KBM-7 (cell line): Measurements from ENCODE around the gene GNLY.

Source experiments
- DNase-seq: peaks from one replicate; pipeline ENCODE4 v3.0.0-alpha.2; 2015
- in situ Hi-C: fragments of 300-500 bp; cut with MboI; formaldehyde crosslinking; loops from 2 replicates; pipeline ENCODE4 v1.14.3; 2020; ENCODE audit warnings: low sequenced_read_pairs, low pct_unique_long_range_greater_than_20kb, mixed read lengths

GNLY gene

DNA sequence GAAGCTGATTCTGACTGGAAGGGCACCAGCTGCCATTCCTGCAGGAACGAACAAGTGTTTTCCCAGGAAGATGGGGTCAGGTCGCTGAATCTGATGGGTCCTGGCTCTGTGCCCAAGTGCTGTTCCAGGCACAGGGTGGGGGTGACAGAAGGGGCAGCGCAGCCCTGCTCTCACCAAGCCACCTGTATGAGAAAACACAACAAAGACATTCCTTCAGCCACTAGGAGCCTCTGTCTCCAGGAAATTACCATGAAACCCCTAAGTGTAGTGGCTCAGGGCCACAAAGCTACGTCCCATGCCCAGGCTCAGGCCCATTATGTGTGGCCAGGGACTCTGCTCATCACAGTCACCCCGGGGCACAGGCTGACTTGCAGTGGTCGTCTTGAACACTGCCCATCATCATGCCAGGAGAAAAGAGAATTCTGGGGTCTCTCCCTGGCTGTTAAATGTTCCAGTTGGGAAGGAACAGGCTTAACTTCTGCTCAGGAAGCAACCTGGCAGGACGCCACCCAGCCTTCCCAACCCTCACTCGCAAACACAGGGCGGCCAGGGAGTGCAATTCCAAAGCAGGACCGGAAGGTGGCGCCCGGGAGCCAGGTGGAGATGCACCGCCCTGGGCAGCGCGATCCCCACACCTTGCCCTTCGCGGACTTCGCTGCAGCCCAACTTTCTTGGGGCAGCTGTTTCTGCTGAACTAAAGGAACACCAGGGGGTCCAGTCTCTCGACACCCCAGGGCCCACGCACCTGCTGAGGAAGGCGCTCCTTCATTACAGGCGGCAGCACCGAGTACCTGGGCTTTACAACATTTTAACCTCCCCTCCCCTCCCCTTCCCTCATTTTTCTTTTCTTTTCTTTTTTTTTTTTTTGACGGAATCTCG is 15.1 kb upstream of the GNLY start:
- in situ Hi-C loops, result no loop called here
- DNase-seq, result peak; percentile 83

DNA sequence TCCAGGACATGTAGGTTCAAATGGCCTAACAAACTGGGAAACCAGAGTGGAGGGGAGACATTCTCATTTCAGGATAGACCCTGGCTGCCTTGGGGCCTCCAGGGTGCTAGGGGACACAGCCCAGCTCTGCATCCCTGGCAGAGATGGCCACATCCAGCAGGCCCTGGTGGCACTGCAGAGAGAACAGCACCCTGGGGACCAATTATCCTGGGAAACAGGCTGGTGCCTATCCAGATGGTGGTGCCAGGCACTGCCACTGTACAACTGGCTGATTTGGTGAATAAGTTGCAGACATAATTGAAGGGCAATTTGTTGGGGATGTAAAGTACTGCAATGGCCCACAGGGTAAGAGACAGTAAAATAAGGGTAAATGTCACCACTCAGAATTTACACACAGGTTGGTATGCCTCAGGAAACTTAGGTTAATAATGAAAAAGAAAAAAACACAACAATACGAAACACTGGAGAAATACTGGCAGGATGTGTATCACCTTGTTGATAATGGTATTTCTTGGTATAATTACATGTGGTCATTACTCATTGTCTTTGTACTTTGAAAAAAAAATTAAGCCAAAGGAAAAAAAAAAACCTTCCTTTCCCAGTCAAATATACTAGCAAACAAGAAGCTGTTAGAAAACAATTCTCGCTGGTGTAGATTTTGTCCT is 13.3 kb upstream of the GNLY start:
- DNase-seq, result no peak
- in situ Hi-C loops, result no loop called here

DNA sequence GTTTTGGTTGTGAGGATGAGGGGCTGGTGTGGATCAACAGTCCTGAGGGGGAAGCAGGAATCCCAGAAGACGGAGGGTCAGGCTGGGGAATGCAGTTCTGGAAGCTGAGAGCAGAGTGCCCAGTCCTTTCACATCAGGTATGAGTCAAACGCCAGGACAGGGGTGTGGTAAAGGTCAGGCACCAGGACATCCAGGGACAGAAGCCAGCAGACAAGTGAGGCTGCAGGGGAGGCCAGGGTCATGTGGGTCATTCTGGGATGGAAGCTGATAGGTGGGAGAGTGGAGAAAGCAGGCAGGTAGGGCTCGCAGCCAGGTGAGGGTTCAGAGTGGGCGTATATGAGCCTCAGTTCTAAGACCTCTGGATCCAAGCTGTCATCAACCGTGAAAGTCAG is 12.8 kb upstream of the GNLY start:
- in situ Hi-C loops, result no loop called here
- DNase-seq, result no peak

DNA sequence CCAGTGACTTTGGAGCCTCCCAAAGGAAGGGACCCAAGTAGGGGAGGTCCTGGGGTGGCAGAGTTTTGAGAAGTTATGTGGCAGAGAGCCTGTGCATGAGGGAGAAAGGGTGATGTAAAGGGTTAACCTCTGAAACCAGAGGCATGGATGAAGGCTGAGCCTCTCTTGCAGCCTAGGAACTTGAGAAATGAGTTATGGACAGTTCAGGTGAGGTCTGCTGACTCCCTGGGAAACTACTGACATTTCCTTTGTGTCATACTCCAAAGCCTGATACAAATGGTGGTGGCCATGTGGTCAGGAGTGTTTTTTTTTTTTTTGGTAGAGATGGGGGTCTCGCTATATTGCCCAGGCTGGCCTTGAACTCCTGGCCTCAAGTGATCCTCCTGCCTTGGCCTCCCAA is 12.4 kb upstream of the GNLY start:
- in situ Hi-C loops, result no loop called here
- DNase-seq, result no peak

DNA sequence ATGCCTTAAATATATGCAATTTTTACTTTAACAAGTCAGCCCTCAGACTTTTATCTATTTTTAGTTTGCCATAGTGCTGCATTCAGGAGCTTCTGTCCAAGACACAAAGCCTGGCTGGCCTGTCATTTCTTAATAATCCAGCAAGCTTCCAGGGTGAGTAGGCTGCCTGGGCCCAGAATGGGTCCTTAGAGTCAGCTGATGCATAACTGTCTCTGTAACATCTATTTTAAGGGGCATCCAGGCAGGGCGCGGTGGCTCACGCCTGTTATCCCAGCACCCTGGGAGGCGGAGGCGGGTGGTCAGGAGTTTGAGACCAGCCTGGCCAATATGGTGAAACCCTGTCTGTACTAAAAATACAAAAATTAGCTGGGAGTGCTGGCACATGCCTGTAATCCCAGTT is 11.8 kb upstream of the GNLY start:
- DNase-seq, result no peak
- in situ Hi-C loops, result no loop called here

DNA sequence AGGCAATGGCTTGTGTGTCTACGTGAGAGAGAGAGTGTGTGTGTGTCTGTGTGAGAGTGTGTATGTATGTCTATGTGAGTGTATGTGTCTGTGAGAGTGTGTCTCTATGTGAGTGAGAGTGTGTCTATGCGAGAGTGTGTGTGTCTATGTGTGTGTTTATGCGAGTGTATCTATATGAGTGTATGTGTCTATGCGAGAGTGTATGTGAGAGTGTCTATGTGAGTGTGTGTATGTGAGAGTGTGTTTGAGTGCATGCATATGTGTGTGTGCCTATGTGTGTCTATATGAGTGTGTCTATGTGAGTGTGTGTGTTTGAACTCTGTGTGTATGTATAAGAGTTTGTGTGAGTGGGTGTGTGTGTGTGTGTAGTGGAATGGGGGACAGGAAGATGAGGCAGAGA is 9.8 kb upstream of the GNLY start:
- no peak for DNase-seq
- in situ Hi-C loops, result no loop called here

DNA sequence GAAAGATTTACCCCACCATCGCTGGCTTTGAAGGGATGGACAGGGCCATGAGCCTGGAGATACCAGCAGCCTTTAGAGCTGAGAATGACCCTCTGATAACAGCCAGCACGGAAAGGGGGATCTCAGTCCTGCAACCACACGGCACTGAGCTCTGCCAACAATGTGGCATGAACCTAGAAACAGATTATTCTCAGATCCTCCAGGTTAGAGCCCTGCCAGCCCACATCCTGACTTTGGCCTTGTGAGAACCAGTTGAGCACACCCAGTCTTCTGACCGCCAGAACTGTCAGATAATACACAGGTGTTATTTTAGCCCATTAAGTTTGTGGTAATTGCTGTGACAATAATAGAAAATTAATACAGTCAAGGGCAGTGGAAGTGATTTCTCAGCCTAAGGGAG is 9.4 kb upstream of the GNLY start:
- in situ Hi-C loops, result no loop called here
- DNase-seq, result no peak

DNA sequence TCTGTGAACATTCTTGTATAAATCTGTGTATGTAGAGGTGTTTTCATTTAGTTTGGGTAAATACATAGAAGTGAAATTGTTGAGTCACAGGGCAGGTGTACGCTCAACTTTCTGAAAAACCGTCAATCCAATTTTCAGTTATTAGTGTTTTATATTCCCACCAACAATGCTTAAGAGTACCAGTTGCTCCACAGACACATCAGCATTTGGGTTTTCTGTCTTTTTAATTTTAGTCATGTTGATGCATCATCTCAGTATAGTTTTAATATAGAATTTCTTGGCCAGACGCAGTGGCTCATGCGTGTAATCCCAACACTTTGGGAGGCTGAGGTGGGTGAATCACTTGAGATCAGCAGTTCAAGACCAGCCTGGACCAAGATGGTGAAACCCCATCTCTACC is 3.2 kb upstream of the GNLY start:
- DNase-seq, result no peak
- in situ Hi-C loops, result no loop called here

DNA sequence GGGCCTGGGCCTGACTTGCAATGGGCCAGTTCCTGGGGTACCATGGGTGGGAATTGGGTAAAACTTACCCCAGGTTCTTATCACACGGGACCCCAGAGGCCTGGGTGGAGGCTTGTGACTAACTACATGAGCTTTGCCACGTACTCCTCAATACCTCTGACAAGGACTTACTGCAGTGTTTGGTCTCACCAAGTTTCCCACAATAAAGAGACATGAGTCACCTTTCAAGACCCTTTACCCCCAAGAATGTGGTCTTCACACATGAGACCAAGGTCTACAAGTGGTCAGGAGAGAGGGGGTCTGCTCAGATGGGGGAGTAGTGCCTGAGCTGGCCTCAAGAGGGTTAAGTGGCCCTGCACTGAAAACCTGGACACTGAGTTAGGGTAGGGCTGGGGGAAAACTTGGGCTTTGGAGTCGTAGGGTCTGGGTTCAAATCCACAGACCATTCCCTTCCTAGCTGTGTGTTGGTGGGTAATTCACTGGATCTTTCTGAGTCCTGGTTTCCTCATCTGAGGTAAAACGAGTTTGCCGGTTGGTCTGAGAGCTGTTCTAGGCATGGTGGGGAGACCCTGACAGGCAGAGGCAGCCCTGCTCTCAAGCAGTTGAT is 2.0 kb upstream of the GNLY start:
- in situ Hi-C loops, result no loop called here
- no peak for DNase-seq

DNA sequence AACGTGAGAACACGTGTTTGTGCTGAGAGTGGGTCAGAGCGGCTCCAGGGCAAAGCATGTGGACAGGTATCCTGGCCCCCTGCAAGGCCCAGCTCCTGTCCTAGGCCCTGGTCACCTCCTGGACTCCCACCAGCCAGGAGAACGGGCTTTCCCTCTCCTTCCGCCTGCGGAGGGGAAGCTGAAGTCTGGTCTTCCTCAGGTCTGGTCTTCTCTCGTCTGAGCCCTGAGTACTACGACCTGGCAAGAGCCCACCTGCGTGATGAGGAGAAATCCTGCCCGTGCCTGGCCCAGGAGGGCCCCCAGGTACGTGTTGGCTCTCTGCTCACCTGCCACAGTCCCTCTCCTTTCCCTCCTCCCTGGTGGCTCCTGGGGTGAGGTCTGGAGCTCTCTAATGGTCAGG is 963 bp downstream of the GNLY start:
- in situ Hi-C loops, result no loop called here
- DNase-seq, result no peak

DNA sequence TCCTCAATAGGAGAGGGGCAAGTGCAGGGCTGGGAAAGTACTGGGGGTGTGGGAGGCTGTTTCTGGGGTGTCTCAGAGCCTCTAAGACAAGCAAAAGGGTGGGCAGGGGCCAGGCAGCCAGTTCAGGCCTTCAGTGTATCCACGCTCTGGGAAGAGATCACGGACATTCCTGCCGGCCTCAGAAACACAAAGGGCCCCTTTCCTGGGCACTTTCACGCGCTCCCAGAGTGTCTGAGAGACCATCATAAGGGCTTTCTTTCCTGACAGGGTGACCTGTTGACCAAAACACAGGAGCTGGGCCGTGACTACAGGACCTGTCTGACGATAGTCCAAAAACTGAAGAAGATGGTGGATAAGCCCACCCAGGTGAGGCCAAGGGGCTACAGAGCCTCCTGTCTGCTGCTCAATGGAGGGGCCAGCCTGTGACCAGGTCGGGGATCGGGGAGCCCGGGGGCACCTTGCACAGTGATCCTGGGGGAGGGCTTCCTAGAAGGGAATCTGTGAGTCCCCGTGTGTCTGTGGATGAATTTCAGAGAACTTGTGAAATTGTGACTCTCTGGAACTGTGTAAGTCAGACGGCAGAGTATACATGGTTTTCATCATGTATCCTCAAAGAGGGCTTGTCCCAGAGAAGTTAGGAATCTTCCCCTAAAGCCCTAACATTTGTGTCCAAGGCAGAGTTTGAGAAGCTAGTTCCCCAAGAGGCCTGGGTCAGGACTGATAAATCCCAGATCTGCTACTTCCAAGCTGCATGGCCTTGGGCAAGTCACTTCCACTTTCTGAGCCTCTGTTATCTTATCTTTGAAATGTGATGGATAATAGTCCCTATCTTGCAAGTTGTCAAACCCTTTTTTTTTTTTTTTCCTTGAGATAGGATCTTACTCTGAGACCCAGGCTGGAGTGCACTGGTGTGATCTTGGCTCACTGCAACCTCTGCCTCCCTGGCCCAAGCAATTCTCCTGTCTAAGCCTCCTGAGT is 1.8 kb downstream of the GNLY start:
- DNase-seq, result no peak

DNA sequence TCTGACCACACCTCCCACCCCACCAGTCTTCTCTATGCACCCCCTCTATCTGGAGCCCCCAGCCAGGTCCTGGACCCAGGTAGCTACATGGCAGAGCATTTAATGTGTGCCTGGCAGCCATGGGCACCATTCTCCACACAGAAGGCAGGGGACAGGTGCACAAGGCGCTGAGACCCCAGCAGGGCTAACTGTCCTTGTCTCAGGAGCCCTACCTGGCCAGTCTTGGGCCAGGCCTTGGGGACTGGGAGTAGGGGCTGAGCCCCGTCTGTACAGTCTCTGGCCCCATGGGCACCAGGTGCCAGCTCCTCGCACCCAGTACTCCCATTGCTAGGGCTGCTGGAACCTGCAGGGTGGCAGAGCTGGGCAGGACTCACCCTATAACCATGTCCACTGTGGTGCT is 2.9 kb downstream of the GNLY start:
- DNase-seq, result no peak
- in situ Hi-C loops, result no loop called here

More for the DNA sequence above, 1.8 kb downstream of the GNLY start:
- in situ Hi-C loops, result no loop called here

DNA sequence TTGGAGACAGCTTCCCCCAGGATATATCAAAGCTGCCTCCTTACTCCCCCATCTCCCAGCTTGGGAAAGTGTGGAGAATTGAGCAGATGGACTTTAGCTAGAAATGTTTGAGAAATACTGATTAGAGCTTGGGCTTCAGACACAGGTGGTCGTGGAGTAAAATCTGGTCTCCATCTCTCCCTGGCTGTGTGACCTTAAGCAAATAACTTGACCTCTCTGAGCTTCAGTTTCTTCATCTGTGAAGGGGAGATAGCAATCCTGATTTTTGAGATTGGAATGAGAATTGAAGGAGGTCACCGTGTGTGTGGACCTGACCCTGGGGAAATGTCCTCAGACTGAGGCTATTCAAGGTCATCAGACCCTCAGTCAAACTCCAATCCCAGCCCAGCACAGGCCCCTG is 3.6 kb downstream of the GNLY start:
- in situ Hi-C loops, result no loop called here
- no peak for DNase-seq

DNA sequence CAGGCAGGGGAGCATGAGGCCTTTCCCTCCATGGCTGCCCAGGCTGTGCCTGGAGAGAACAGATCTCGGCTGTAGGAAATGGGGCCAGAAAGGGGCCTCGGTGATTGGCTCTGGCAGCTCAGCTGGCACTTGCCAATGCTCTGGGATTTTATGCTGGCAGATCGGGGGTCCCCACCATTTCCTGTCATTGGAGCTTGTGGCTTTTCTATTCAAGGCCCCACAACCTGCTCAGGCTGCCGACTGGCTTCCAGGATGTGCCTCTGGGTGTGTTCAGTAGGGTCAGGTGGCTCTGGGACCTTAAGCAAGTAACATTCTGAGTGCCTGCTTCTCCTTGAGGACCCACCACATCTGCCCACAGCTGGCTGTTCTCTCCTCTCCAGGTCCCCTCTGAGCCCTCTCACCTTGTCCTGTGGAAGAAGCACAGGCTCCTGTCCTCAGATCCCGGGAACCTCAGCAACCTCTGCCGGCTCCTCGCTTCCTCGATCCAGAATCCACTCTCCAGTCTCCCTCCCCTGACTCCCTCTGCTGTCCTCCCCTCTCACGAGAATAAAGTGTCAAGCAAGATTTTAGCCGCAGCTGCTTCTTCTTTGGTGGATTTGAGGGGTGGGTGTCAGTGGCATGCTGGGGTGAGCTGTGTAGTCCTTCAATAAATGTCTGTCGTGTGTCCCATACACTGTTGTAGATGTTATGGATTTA is 4.2 kb downstream of the GNLY start:
- in situ Hi-C loops, result no loop called here
- no peak for DNase-seq

DNA sequence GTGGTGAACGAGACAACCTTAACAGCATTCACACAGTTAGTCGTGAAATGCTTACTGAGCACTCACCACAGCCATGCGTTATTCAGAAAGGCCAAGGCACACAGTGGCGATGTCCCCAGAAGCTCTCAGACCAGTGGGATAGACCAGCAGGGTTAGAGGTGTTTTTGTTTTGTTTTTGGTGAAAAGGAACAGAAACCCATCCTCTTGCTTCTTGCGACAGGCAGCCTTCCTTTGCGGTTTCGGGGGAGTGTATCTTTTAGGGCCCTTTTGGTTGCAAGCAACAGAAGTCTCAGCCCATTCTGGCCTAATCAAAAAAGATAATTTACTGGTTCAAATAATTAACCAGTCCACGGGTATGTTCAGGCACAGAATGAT is 4.7 kb downstream of the GNLY start:
- in situ Hi-C loops, result no loop called here
- no peak for DNase-seq

DNA sequence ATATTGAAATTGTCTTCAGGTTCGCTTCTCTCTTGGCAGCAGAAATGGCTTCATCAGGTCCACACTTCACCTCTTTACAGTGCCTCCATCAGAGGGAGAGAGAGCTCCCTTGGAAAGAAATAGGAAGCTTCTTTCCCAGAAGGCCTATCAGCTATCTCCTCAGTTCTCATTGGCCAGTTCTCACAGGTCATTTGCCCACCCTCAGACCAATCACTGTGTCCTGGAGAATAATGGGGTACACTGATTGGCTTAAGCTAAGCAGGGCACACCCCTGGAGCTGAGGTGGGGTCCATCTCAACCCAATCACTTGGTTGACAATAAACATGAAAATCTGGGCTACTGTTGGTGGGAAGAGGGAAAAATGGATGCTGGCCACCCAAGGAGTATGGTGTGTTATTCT is 5.2 kb downstream of the GNLY start:
- DNase-seq, result no peak
- in situ Hi-C loops, result no loop called here

DNA sequence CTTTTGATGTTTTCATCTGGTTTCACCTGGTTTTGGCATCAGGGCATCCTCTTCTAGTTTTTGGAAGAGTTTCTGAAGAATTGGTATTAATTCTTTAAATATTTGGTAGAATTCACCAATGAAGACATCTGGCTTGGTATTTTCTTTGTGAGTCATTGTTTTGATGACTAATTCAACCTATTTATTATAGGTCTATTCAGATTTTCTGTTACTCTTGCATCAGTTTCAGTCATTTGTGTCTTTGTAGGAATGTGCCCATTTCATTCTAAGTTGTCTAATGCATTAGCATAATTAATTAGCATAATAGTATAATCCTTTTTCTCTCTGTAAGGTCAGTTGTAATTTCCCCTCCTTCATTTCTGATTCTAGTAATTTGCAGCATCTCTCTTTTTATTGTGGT is 8.0 kb downstream of the GNLY start:
- DNase-seq, result no peak
- in situ Hi-C loops, result no loop called here

DNA sequence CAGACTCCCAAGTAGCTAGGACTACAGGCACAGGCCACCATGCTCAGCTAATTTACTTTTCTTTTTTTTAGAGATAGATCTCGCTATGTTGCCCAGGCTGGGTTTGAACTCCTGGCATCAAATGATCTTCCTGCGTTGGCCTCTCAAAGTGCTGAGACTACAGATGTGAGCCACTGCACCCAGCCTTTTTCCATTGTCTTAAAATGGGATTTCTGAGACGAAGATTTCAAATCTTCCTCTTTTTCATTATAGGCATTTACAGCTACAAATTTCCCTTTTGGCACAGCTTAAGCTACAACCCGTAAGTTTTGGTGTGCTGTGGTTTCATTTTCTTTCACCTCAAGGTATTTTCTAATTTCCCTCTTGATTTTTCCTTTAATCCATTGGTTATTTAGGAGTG is 8.6 kb downstream of the GNLY start:
- DNase-seq, result no peak
- in situ Hi-C loops, result no loop called here

DNA sequence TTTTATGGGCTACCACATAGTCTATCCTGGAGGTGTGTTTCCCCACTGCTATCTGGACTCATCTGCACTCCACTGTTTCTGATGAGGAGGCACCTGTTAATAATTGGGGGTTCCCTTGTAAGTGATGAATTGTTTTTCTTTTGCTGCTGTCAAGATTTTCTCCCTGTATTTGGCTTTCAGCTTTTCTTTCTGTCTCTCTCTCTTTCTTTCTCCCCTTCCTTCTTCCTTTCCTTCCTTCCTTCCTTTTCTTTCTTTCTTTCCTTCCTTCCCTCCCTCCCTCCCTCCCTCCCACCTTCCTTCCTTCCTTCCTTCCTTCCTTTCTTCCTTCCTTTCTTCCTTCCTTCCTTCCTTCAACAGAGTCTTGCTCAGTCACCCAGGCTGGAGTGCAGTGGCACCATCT is 9.2 kb downstream of the GNLY start:
- in situ Hi-C loops, result no loop called here
- no peak for DNase-seq
